WERI-Rb-1 (cell line): Measurements from ENCODE around the gene REC8.

Experiments
- DNase-seq: peaks from one replicate; pipeline ENCODE4 v3.0.0-alpha.2; 2020
- H3K27ac ChIP-seq: fragments of 250-450 bp; sonication (Bioruptor Pico); 2 replicates; pipeline ENCODE4 v1.5.1; 2020; ENCODE audit warnings: mild to moderate bottlenecking, moderate library complexity
- H3K27me3 ChIP-seq: fragments of 250-450 bp; sonication (Bioruptor Pico); 2 replicates; pipeline ENCODE4 v1.5.1; 2021; ENCODE audit warnings: mild to moderate bottlenecking, low read depth, moderate library complexity; ENCODE audit not compliant: insufficient read depth, severe bottlenecking
- H3K36me3 ChIP-seq: fragments of 250-450 bp; sonication (Bioruptor Pico); 2 replicates; pipeline ENCODE4 v1.5.1; 2020; ENCODE audit warnings: mild to moderate bottlenecking, moderate library complexity
- H3K4me3 ChIP-seq: 2 replicates; pipeline ENCODE4 v1.5.1; 2011; ENCODE audit warnings: low read depth, mild to moderate bottlenecking, control low read depth, low read length
- H3K9me3 ChIP-seq: fragments of 250-450 bp; sonication (Bioruptor Pico); 2 replicates; pipeline ENCODE4 v1.5.1; 2021; ENCODE audit warnings: mild to moderate bottlenecking, moderate library complexity; ENCODE audit not compliant: severe bottlenecking
- CTCF ChIP-seq: IDR thresholded peaks from 2 replicates; pipeline ENCODE4 v1.5.1; 2011; ENCODE audit warnings: low read depth, mild to moderate bottlenecking, control low read depth, inconsistent platforms, low read length

Gene REC8

GRCh38 chr14:24189460-24189859 lies 17.6 kb downstream of the REC8 start:
- Histone ChIP-seq H3K27ac (peak overlapping the region; percentile 79; the same call in 1 of the 2 replicates), H3K27me3 (no peaks in the 10 kb centered on the region), H3K4me3 (no peak overlapping the region), H3K36me3 (peaks cover 63% of the 10 kb centered on the region), H3K9me3 (no peaks in the 10 kb centered on the region)
- no peak for TF ChIP-seq CTCF
- no peak for DNase-seq

GRCh38 chr14:24190416-24190815 lies 18.5 kb downstream of the REC8 start:
- Histone ChIP-seq H3K27ac (no peak overlapping the region), H3K36me3 (peaks cover 56% of the 10 kb centered on the region), H3K27me3 (no peaks in the 10 kb centered on the region), H3K9me3 (no peaks in the 10 kb centered on the region), H3K4me3 (no peak overlapping the region)
- no peak for TF ChIP-seq CTCF
- no peak for DNase-seq

GRCh38 chr14:24192933-24193332 lies 21.1 kb downstream of the REC8 start:
- no peak for DNase-seq
- TF ChIP-seq CTCF = no peak
- H3K4me3 ChIP-seq = no peak overlapping the region
- H3K27me3 ChIP-seq = no peaks in the 10 kb centered on the region
- H3K9me3 ChIP-seq = no peaks in the 10 kb centered on the region
- peaks cover 36% of the 10 kb centered on the region for H3K36me3 ChIP-seq
- H3K27ac ChIP-seq = no peak overlapping the region

GRCh38 chr14:24194186-24194872 lies 22.4 kb downstream of the REC8 start:
- no peaks in the 10 kb centered on the region for H3K27me3 ChIP-seq
- no peak overlapping the region for H3K27ac ChIP-seq
- H3K4me3 ChIP-seq = peak overlapping the region; percentile 50
- peaks cover 36% of the 10 kb centered on the region for H3K36me3 ChIP-seq
- TF ChIP-seq CTCF = no peak
- no peak for DNase-seq
- H3K9me3 ChIP-seq = no peaks in the 10 kb centered on the region

- peak overlapping the region; percentile 98 for H3K27ac ChIP-seq
- peak overlapping the region; percentile 50 for H3K4me3 ChIP-seq
- H3K9me3 ChIP-seq = no peaks in the 10 kb centered on the region
- no peak for DNase-seq
- no peak for TF ChIP-seq CTCF
- H3K36me3 ChIP-seq = peaks cover 36% of the 10 kb centered on the region
- H3K27me3 ChIP-seq = no peaks in the 10 kb centered on the region
These were observed 22.9 kb downstream of the REC8 start for GRCh38 chr14:24194873-24195185.
